Cardiac muscle cell (in vitro differentiated cells and primary cell): ENCODE data around the gene PPP1CB. TPM values are rescaled to one million over a fixed set of nuclear protein-coding genes. Genes with fewer than 3 reads are reported as not detected.
A peak's percentile ranks its signal among the peaks of the same experiment; 100 is the strongest.

Experiments
- DNase-seq, 2 donors: peaks; one replicate each; pipeline versions ENCODE4 v3.0.0 to v3.0.0-alpha.2; 2010 to 2017; ENCODE audit warnings: low read depth in 1 of 2, low spot score in 1 of 2
- H3K27ac ChIP-seq: fragments of 200-600 bp; sonication (generic); 2 replicates; pipeline ENCODE4 v1.5.1; 2016
- H3K27me3 ChIP-seq: fragments of 200-600 bp; sonication (generic); 2 replicates; pipeline ENCODE4 v1.6.0; 2016; ENCODE audit warnings: control low read depth
- H3K36me3 ChIP-seq: fragments of 200-600 bp; sonication (generic); 2 replicates; pipeline ENCODE4 v1.5.1; 2016; ENCODE audit warnings: control low read depth
- H3K4me1 ChIP-seq: fragments of 200-600 bp; sonication (generic); 2 replicates; pipeline ENCODE4 v1.8.1; 2017; ENCODE audit warnings: low read depth, mild to moderate bottlenecking, mixed run types
- H3K4me3 ChIP-seq: fragments of 200-600 bp; sonication (generic); 2 replicates; pipeline ENCODE4 v1.5.1; 2016; ENCODE audit warnings: mild to moderate bottlenecking
- H3K9me3 ChIP-seq: fragments of 200-600 bp; sonication (generic); 2 replicates; pipeline ENCODE4 v1.5.1; 2017; ENCODE audit warnings: low read depth, mild to moderate bottlenecking, control low read depth
- polyA plus RNA-seq: library from polyadenylated mRNA; unstranded; fragments of >200 nt; fragmentation: Nextera tagmentation; extraction: Ambion mirVana; gene quantifications from 2 replicates; pipeline ENCODE4 v1.2.1, GENCODE V29; 2016
- total RNA-seq: library from RNA; depleted of rRNA; stranded (reverse); fragments of >200 nt; gene quantifications from 2 replicates; pipeline ENCODE4 v1.2.3, GENCODE V29; 2016
- TF ChIP-seq, protein P1 (sequence below): IDR thresholded peaks from 2 replicates; pipeline ENCODE4 v1.5.1; 2012; ENCODE audit warnings: low read depth, mild to moderate bottlenecking, low read length

PPP1CB gene
- total and polyA plus RNA-seq, 2 experiments from 2014 or later: 140 to 161 TPM

DNA sequence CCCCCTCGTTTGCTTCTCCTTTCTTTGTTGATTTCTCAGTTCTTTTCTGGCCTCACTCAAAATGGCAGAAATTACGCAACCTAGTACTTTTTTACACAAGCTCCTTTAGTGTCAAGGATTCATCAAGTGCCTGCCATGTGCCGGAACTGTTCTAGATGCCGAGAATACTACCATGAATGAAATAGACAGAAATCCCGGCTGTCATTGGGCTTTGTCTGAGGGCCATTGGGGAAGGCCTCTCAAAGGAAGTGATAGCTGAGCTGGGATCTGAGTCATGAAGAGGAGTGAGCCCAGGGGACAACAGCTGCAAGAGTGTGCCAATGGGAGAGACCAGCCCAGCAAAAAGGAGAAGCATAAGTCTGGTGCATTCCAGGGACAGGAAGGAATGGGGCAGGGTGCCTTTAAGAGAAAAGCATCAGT lies 34.3 kb upstream of the PPP1CB start:
- no peaks in the 10 kb centered on the region for H3K36me3 ChIP-seq
- H3K9me3 ChIP-seq: no peaks in the 10 kb centered on the region
- peak in 1 of 2 donors; percentile 94 for DNase-seq
- H3K4me1 ChIP-seq: no peaks in the 10 kb centered on the region
- H3K4me3 ChIP-seq: no peak overlapping the region
- no peak overlapping the region for H3K27ac ChIP-seq
- TF ChIP-seq, protein P1, sequence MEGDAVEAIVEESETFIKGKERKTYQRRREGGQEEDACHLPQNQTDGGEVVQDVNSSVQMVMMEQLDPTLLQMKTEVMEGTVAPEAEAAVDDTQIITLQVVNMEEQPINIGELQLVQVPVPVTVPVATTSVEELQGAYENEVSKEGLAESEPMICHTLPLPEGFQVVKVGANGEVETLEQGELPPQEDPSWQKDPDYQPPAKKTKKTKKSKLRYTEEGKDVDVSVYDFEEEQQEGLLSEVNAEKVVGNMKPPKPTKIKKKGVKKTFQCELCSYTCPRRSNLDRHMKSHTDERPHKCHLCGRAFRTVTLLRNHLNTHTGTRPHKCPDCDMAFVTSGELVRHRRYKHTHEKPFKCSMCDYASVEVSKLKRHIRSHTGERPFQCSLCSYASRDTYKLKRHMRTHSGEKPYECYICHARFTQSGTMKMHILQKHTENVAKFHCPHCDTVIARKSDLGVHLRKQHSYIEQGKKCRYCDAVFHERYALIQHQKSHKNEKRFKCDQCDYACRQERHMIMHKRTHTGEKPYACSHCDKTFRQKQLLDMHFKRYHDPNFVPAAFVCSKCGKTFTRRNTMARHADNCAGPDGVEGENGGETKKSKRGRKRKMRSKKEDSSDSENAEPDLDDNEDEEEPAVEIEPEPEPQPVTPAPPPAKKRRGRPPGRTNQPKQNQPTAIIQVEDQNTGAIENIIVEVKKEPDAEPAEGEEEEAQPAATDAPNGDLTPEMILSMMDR: no peak
- no peaks in the 10 kb centered on the region for H3K27me3 ChIP-seq

DNA sequence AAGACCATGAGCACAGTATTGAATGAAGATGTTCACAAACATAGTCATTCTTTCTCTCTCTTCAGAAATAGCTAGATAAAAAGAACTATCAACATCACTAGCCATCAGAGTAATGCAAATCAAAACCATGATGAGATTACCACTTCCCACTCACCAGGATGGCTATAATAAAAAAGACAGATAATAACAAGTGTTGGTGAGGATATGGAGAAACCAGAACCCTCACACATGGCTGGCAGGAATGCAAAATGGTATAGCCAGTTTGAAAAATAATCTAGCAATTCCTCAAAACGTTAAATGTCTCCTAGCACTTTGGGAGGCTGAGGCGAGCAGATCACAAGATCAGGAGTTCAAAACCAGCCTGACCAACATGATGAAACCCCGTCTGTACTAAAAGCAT lies 31.3 kb upstream of the PPP1CB start:
- no peak for DNase-seq
- H3K27ac ChIP-seq: no peak overlapping the region
- no peaks in the 10 kb centered on the region for H3K36me3 ChIP-seq
- no peaks in the 10 kb centered on the region for H3K27me3 ChIP-seq
- TF ChIP-seq, protein P1: no peak
- no peaks in the 10 kb centered on the region for H3K4me1 ChIP-seq
- H3K4me3 ChIP-seq: no peak overlapping the region
- no peaks in the 10 kb centered on the region for H3K9me3 ChIP-seq

DNA sequence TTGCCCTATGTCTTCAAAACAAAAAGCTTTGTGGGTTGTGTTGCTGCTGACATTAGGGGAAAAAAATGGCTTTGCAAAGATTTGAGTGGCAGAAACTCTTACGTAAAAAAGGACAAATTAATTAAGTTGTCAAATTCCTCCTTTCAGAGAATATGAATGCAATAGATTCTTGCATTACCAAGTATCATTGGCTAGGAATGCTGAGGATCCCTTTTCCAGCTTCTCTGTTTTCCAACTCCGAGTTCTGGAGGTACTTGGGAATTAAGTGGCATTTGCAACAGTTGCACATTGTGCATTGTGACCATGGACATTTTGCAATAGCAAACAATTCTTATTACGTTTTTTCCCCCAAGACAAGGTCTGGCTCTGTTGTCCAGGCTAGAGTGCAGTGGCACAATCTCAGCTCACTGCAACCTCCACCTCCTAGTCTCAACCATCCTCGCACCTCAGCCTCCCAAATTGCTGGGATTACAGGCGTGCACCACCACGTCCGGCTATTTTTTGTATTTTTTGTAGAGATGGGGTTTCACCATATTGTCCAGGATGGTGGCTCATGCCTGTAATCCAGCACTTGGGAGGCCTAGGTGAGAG lies 29.9 kb upstream of the PPP1CB start:
- no peaks in the 10 kb centered on the region for H3K9me3 ChIP-seq
- no peak overlapping the region for H3K27ac ChIP-seq
- DNase-seq: no peak
- H3K4me3 ChIP-seq: no peak overlapping the region
- TF ChIP-seq, protein P1: no peak
- H3K36me3 ChIP-seq: no peaks in the 10 kb centered on the region
- H3K4me1 ChIP-seq: no peaks in the 10 kb centered on the region
- H3K27me3 ChIP-seq: no peaks in the 10 kb centered on the region

DNA sequence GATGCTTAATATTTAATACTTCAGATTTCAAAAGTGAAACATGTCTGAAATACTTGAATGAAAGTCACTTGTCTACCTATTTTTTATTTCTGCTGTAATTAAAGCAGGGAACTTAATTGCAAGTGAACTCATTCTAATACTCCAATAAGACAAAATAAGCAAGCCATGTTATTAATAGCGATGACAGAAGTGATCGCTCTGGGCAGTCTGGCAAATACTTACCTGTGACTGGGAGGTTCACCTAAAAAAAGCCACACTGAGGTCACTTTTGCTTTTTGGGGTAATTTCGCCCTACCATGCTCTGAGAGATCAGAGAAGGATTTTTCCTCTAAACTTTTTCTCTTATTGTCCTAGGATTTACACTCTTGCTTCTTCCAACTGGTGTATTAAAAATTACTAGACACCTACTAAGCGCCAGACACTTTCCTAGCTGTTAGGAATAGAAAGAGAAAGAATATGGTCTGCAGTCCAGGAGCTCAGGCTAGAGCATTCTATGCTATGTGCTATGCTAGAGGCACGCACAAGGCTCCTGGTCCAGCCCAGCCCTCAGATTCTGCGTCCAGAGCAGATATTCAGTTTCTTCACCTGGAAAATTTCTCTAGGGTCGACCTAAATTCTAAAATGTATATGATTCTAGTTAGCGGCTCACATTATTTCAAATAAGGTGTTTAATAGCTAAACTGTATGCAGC lies 26.5 kb upstream of the PPP1CB start:
- Histone ChIP-seq H3K4me1 (peaks cover 11% of the 10 kb centered on the region), H3K27me3 (no peaks in the 10 kb centered on the region), H3K9me3 (no peaks in the 10 kb centered on the region), H3K36me3 (no peaks in the 10 kb centered on the region), H3K27ac (no peak overlapping the region), H3K4me3 (no peak overlapping the region)
- no peak for DNase-seq
- TF ChIP-seq, protein P1: no peak

DNA sequence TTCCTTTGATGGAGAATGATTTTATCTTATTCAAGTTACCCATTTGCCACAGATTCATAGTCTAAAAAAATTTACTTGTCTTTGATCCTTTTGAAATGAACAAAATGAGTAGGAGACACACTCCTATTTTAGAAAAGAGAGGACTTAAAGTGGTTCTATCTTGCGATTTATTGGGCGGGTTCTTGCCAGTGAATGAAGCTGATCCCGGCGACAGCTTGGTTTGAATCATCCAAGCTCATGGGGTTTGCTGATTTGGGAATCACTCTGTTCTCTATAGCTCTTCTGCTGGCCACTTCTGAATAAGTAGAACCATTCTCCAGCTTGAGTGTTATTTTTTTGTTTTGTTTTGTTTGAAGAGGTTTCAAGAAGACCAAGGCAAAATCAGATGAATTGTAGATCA lies 25.5 kb upstream of the PPP1CB start:
- Histone ChIP-seq H3K9me3 (no peaks in the 10 kb centered on the region), H3K4me1 (peaks cover 11% of the 10 kb centered on the region), H3K36me3 (no peaks in the 10 kb centered on the region), H3K4me3 (no peak overlapping the region), H3K27me3 (no peaks in the 10 kb centered on the region), H3K27ac (no peak overlapping the region)
- TF ChIP-seq, protein P1: no peak
- no peak for DNase-seq
